ENCODE data around the gene AP2S1.
A peak's percentile ranks its signal among the peaks of the same experiment; 100 is the strongest.
"Not testable (repeated sequence)": the region's sequence is repeated elsewhere in the genome, so short reads cannot be mapped to it uniquely, and the experiment has no call there.

AP2S1 gene

DNA sequence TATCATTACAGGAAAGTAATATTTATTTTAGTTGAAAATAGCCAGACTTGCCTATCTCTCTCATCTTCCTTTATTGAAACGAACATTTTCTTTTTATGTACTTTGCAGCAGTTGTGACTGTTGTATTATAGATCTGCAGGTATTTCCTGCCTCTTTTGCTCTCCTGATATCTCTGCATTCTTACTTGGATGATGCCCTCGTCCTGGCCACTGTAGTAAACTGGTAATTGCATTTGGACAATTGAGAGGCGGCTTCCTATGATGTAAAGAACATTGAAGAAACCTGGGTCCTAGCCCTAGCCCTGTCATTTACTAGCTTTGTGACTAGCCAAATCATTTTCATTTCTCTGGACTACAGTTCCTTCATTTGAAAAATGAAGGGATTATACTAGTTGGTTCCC is 16.5 kb upstream of the AP2S1 start:
- no peak for DNase-seq

DNA sequence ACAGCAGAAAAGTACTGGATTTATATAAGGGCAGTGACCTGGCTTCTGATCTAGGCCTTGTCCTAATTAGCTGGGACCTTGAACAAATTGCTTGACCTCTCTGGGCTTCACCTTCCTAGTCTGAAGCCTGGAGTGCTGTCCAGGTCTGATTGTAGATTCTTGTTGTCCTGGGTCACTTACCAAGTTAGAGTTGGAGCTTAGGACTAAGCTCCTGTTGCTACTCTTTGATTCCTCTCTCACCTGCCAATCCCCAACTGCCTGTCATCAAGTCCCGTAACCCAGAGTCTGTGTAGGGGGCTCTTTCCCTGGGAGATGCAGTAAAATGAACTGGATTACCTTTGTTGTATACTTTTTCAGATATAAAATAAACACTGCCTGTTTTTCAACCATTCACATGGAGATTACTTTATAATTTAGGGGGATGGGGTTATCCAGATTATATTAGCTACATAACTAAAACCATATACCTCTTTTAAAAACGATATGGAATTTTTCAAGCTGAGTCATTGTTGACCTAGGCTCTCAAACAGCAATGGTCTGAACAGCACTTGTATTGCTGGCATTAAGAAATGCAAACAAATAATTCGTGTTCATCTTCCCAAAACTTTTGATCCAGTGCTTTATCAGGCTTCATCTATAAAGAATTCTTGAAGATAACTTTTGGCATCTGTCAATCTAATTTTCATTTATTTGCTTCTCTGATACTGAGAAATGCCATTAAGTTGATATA is 15.9 kb upstream of the AP2S1 start:
- no peak for DNase-seq

DNA sequence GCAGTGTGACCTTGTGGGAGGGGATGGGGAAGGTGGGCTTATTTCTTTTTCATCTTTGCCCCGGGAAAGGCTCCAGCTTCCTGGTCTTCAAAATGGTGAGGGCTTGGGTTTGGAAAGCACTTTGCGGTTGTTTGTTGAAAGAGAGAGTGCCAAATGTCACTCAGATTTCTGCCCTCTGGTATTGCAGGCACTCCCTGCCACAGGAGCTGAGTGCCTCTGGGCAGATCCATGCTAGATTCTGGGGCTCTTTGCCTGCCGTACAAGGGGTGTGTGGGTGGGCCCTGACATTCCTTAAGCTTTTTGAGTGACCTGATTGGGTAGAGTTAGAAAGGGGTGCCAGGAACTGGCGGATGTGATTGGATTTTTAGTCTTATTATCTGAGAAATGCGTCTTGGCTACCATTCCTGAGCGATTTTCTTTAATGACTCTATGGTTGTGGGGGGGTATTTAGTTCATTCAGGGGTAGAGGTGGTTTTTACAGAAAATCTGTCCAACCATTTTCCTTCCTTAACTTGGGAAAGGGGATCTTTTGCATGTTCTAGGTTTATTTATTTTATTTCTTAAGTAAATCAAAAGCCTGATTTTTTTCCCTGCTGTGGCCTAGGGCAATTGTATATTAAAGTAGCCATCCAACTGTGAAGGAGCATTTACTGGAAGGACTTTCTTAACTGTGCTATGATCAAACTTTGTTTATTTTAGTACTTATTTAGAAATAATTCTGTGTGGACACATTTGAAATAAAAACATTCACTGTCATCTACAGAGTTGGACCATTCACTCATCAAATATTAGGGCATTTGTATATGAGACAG is 13.4 kb upstream of the AP2S1 start:
- peak in 1 of 2 experiments; percentile 21 for DNase-seq

DNA sequence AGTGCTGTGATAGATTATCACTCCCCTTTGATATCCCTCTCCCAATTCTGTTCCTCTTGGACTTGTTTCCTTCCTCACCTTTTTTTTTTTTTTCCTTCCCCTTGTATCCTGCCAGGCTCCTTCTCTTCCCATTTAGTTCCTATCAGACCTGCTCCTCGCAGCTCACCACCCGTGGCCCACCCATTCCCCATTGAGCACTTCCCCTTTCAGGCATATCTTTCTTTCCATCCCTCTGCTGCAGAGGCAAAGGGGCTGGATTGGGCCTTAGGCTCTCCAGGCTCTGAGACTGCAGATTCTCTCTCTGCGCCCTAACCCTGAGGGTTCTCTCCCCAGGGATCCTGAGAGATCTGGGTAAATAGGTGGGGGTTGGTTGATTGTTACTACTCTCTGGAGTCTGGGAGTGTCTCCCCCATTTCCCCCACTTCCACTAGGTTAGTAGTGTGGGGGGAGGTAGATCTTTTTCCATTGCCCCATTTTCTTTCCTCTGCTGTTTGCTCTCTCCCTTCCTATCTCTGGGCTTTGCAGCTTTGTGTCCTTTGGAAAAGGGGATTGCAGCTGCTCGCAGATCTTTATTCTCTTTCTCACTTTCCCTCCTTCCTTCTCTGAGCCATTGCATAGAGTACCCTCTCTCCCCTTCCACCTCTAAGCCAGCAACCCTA is 12.5 kb upstream of the AP2S1 start:
- DNase-seq = no peak

DNA sequence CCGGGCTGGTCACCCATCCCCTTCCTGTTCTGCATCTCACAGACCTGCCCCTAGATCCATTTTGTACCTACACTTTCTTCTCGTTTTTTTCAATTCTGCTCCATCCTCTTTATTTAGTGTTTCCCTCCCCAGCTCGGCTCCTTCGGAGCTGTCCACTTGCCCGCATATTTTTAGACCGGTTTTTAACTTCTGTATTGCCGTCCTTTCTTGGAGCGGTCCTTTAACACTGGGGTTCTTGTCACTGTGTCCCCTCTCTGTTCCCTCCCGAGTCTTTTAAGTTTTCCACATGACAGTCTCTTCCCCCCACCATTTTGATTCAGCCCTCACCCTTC is 11.8 kb upstream of the AP2S1 start:
- DNase-seq = no peak

DNA sequence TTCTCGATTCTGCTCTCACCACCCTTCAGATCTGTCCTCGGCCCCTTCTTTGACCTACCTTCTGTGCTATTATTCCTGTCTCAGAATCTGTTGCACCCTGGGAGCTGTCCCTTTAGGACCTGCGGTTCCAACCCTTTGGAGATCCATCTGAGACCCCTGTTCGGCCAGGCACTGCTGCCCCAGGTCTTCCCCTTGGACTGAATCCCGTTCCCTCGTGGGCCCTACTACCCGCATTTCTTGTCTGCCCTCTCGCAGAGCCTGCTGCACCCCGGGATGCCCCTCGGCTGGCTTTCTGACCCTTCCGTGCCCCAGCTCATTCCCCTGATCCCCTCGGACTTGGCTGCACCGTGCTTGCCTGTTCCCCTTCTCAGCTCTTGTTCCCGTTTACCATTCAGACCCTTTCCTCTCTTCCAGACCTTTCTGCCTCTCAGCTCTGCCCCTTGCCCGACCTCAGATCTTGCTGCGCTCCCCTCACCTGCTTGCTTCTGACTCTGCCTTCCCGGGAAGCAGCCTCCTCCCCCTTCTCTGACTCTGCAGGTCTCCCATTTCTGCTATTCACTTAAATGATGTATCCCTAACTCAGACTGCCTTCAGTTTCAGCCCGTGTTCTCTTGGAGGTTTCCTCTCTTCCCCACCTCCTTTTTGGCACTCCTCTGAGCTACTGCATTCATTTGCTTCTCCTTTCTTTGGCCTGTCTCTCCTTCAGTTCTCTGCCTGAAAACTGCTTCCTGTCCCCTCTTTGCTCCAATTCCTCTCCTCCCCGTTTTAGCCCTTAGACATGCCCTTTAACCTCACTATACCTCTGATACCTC is 11.3 kb upstream of the AP2S1 start:
- DNase-seq = no peak

DNA sequence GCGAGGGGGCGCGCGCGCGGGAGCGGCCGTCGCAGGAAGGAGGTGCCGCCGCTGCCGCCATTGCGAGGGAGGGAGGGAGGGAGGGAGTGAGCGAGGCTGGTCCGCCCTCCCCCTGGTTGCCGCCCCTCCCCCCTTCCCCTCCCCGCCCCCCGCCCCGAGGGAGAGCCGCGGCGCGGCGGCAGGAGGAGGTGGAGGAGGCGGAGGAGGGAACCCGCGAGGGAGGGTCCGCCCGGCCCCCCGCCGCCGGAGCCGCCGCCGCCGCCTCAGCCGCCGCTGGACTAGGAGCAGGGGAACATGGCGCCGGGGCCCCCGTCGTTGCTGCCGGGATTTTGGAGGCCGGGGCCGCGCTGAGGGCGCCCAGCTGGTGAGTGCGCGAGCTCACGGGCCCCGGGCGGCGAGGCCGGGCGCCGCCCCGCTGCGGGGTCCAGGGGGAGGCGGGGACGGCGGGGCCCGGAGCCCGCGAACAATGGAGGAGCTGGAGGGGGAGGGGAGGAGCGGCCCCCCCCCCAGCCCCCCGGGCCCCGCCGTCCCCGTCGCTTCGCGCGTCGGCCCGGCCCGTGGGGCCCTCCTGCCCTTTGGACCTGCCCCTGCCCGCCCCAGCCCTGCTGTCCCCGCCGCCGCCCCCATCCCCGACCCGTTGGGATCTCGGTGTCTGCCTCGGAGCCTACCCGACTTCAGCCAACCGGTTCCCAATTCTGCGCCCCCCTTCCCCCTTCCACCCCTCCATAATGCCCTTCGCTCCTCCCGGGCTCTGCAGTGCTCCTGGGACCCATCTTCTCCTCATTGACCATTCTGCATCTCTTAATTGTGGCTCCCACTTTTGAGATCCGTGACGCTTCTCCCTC is 10.4 kb upstream of the AP2S1 start, which contains the start of gene ARHGAP35:
Gene ARHGAP35 (plus strand): TSS at position 152 of the 845 bp plus-strand sequence. CDS start 57,679 bp downstream, outside the sequence.
- peak in 1 of 2 experiments; percentile 89 for DNase-seq

DNA sequence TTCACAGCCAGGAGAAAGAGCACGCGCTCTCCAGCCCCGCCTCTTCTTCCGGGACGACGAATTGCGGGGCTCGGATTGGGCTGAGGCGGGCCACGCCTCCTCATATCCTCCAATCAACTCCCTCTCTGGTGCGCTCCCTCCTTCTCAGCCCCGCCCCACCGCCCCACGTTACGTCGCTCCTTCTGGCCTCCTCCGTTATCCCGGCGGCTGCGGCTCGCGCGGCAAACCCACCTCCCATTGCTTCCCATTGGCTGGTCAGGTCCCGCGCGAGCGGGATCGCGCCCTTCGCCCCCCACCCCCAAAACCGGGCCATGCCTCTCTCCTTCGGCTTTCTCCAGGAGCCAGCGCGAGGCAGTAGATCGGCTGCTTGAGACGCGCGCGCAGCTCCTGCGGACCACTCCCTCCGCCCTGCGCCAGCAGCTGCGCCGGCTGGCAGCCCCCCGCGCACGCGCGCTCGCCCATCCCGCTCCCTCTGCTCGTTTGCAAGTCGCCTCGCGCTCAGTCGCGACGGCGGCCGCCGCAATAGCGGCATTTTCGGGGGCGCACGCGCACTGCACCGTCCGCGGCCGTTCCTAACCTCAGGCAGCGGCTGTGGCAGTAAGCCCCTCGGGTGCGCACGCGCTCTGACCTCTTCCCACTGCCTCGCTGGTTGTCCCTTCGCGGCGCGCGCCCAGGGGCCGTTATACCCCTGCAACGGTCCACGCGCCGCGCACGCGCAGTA is 9.6 kb upstream of the AP2S1 start:
- DNase-seq = peak; percentile 98 to 99

DNA sequence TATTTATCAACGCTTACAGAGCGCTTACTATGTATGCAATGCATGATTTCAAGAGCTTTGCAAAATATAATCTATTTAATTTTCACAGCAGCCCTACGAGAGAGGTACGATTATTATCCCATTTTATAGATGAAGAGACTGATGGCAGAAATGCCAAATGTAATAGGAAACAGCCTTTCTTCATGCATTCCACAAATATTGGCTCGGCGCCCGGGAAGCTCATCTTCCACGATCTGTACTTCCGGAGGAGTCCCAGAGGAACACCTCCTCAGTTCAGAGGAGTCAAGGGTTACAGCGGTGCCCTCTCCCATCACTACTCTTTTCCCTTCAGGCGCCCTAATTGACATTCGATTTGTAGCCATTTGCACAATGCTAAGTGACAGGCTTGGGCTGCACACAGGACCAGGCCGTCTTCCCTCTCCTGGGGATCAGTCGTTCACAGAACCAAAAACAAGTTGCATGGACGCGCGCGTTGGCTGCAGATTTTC is 9.0 kb upstream of the AP2S1 start:
- peak; percentile 69 to 79 for DNase-seq

DNA sequence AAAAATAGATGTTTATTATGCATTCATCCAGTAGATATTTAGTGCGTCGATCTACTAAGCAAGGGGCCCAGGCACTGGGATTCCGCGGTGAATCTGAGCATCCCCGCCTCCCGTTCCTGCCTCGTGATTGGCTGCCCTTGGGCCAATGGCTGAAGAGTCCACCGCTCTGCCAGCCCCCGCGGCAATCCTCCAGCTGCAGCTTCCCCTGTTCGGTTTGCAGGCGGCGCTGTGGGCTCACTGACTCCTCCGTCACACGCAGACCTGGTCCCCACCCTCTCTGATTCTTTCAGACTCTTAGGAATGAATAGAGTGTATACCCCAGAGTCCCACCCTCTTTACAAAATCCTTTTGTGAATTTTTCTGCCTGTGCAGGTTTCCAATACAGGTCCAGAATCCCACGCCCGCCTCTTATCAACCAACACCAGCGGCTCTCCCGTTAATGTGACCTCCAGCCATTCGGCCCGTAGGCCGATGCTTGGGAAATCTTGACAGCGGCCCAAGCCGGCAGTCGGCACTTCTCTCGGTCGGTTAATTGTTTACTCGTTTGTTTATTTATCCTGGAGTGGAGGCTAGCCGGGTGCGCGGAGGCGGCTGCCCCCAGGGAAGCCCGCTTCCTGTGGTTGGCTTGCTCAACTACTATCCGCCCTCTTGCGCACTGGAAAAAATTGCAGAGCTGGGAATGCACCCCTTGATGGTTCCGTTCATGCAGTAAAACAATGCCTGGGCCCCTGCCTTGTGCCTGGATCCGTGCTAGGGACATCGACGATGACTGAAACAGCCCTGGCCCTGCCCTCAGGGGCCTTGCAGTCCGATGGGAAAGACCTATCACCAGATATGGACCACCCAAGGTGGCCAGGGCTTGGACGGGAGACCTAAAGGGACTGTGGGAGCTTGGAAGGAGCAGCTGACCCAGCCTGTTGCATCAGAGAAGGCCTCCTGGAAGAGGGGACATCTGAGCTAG is 5.7 kb upstream of the AP2S1 start:
- DNase-seq = peak; percentile 90 to 93

DNA sequence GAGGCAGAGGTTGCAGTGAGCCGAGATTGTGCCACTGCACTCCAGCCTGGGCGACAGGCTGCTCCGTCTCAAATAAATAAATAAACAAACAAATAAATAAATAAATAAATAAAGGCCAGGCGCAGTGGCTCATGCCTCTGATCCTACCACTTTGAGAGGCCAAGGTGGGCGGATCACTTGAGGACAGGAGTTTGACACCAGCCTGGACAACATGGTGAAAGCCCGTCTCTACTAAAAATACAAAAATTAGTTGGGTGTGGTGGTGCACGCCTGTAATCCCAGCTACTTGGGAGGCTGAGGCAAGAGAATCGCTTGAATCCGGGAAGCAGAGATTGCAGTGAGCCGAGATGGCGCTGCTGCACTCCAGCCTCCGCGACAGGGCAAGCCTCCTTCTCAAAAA is 4.1 kb upstream of the AP2S1 start:
- DNase-seq = not testable (repeated sequence)

DNA sequence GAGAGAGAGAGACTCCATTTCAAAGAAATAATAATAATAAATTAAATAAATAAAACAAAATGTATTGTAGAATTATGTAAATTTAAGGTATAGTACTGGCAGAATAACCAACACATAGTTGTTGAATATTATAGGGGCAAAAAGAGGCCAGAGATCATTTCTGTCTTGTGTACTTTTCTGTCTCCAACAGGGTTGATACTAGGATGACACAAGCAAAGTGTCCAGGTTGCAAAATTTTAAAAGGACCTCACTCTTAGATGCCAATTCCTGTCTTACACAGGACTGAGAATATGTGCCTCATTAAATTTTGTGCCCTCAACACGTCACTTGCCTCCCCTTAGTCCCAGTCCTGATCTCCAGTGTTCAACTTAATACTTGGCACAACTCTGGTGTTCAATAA is 2.2 kb upstream of the AP2S1 start:
- DNase-seq = no peak

DNA sequence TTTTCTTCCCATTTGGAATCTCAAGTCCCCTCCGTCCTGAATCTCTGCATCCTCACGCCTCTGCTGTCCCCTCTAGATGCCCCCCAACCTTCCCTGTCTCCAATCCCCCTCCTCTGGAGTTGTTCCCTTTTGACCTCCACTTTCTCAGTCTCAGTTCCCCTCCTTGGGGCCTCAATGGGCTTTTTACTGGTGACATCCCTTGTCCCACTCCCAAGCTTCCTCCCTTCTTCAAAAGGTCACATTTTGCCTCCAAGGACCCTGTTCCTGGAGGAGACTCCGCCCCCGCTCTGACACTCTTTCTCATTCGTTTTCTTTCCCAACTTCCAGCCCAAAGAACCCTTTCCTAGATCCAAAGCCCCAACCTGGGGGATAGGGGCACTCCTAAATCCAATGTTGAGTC is 1.0 kb downstream of the AP2S1 start:
- DNase-seq = no peak

DNA sequence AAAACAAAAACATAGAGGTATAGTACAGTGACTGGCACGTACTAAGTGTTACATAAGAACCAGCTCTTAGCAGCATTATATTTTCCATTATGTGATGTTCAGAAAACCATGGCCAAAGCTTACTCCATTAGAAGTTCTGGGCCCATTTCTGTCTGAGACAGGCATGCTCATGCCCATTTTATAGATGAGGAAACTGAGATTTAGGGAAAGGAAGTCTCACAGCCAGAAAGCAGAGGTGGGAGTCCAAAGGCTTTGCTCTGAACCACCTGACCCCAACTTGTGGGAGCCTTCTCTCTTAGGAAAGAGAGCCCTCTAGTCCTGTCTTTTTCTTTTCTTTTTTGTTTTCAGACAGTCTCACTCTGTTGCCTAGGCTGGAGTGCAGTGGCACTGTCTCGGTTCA is 2.3 kb downstream of the AP2S1 start:
- no peak for DNase-seq

DNA sequence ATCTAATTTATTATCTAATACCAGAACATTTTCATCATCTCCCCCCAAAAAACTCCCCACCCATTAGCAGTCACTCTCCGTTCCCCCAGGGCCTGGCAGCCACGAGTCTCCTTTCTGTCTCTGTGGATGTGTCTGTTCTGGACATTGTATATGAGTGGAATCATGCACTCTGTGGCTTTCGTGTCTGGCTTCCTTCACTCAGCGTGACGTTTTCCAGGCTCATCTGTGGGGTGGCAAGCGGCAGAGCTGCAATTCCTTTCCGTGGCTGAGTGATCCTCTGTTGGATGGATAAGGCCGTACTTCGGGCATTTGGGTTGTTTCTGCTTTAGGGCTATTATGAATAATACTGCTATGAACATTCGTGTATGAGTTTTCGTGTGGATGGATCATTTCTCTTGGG is 3.1 kb downstream of the AP2S1 start:
- DNase-seq = no peak

DNA sequence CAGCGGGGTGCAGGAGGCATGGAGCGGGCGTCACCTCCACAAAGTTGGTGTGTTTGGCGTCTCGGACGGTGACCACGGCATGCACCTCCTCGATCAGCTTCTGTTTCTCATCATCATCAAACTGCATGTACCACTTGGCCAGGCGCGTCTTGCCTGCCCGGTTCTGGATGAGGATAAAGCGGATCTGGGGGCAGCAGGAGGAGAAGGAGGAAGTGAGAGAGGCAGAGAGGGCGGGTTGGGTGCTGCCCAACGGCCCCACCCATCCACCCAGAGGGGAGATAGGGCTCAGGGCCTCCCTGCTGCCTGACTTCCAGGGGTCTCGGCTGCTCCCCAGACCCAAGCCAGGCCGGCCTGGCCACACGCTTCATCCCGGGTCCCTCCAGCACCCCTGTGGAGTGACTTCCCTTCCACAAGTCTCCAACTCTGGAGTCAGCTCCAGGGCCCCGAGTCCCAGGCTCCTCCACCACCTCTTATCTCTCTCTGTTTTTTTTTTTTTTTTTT is 4.6 kb downstream of the AP2S1 start:
- no peak for DNase-seq

DNA sequence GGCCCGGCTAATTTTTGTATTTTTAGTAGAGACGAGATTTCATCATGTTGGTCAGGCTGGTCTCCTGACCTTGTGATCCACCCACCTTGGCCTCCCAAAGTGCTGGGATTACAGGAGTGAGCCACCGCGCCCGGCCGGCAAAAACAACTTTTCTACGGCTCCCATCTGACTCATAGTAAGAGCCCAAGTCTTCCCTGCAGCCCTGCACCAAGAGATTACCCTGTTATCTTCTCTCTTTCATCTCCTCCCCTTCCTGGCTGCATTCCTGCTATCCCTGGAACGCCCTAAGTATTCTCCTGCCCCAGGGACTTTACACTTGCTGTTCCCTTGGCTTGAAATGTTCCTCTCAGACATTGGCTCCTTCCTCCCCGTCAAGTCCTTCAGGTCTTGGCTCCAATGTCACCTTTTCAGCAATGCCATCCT is 6.6 kb downstream of the AP2S1 start:
- DNase-seq = no peak

DNA sequence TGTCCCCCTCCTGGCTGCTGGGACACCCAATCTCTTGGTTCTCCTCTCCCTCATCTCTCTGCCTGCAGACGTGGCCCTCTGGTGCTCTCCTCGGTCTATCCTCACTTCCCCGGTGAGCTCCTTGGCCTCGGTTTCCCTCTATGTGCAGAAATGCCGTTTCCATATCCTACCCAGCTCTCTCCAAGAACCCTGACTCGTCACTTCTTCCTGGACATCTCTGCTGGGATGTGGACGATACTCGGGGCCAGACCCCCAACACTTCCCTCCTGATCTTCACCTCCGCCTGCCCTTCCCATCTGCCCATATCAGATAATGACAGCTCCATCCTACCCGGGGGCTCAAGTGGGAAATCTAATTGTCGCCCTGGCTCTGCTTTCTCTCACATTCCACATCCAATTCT is 7.9 kb downstream of the AP2S1 start:
- DNase-seq = no peak

DNA sequence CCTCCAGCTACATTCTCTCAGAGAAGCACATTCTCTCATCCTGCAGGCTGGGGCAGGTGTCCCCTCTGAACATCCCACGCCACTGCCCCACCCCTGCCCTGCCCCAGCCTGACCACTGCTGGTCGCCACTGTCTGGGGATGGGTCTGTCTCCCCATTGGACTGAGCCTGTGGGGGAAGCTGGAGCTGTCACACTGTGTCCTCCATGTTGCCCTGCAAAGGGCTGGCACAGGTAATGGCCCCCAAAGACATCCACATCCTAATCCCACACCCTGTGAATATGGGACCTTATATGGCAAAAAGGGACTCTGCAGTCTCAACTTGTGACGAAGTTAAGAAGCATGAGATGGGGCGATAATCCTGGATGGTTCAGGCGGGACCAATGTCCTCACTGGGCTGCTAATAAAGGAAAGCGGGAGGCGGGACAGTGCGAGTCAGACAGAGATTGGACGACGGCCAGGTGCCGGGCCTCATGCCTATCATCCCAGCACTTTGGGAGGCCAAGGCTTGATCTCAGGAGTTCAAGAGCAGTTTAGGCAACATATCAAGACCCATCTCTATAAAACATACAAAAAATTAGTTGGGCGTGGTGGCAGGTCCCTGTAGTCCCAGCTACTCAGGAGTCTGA is 9.1 kb downstream of the AP2S1 start:
- DNase-seq = no peak
